ENCODE measurements around the gene LY6G6C. TPM values are rescaled to one million over a fixed set of nuclear protein-coding genes. Genes with fewer than 3 reads are reported as not detected.

Gene LY6G6C
- total and polyA plus RNA-seq, 2 donors (not counting 1 experiment from before 2014, with no cell fraction given) = 0.13 TPM; not detected in 1

DNA sequence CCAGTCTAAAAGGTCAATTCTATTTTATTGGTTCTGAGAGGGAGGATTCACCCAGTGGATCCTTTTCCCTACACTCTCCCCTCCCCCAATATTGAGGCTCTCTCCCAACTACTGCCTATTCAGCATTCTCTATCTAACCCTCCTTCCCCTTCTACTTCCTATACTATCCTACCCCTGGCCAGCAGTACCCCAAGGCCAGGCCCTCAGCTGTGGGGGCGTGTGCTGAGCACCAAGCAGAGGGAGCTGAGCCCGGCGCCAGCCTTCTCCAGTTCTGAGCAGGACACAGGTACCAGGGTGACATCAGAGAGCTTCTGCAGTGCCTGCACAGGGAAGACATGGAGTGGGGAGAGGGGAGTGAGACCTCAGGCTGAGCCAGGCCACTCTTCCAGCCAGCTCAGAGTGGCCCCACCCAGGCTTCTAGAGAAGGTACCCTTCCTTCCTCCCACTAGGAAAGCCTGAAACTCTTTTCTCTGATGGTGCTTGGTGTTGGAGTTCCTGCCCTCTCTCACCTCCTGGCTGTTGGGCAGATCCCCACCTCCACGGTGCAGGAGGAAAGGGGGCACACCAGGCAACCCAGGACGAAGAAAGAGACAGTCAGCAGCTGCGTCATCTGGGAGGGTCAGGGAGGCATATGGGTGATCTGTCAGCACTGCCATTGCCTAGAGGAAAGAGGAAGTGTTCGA lies 5.6 kb upstream of the LY6G6C start:
- ChIA-PET POLR2A (interaction anchor here (0.5 to 2.3 kb wide), 15 partner anchors 10 to 1557 kb away, joined by 3 to 36 read pairs (median 4); partner anchors contain the start of genes ABHD16A, BAG6, CLIC1 and HSPA1B), CTCF (interaction anchor here (0.5 to 6.3 kb wide), 27 partner anchors 11 to 225 kb away, joined by 3 to 90 read pairs (median 4); partner anchors contain the start of genes ABHD16A, APOM, CLIC1 and LY6G5C)
- H3K79me2 ChIP-seq (ENCODE audit: control insufficient read depth, insufficient read depth, low read length) = peaks cover 22% of the 10 kb centered on the region
- TF ChIP-seq, protein P1, sequence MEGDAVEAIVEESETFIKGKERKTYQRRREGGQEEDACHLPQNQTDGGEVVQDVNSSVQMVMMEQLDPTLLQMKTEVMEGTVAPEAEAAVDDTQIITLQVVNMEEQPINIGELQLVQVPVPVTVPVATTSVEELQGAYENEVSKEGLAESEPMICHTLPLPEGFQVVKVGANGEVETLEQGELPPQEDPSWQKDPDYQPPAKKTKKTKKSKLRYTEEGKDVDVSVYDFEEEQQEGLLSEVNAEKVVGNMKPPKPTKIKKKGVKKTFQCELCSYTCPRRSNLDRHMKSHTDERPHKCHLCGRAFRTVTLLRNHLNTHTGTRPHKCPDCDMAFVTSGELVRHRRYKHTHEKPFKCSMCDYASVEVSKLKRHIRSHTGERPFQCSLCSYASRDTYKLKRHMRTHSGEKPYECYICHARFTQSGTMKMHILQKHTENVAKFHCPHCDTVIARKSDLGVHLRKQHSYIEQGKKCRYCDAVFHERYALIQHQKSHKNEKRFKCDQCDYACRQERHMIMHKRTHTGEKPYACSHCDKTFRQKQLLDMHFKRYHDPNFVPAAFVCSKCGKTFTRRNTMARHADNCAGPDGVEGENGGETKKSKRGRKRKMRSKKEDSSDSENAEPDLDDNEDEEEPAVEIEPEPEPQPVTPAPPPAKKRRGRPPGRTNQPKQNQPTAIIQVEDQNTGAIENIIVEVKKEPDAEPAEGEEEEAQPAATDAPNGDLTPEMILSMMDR (IDR thresholded peaks at IDR 0.05) = no peak
- no peak for TF ChIP-seq EZH2 (IDR thresholded peaks at IDR 0.05; ENCODE audit: borderline replicate concordance, insufficient read depth, low read depth, low read length, poor library complexity, severe bottlenecking)
- H3K9me3 Mint-ChIP-seq (ENCODE audit: insufficient read depth) = no peaks in the 10 kb centered on the region
- DNase-seq (peak; percentile 89), ATAC-seq (ENCODE audit: low read depth) (peak; percentile 71)
- peak overlapping the region in 3 of 5 experiments; percentile 16 to 50 (median 27) for H3K4me3 ChIP-seq (ENCODE audit: control extremely low read depth in 1 of 5, extremely low read depth in 1 of 5, insufficient read depth in 1 of 5, low read depth in 2 of 5, low read length in 4 of 5)
- H3K27me3 Mint-ChIP-seq = no peaks in the 10 kb centered on the region
- H3K9me3 ChIP-seq (ENCODE audit: control extremely low read depth in 1 of 3, control insufficient read depth in 2 of 3, insufficient read depth in 1 of 3, low read length in 2 of 3) = no peaks in the 10 kb centered on the region
- peak overlapping the region; percentile 88 for H3K4me2 ChIP-seq (replicated peaks; ENCODE audit: low read depth, low read length, poor library complexity, severe bottlenecking)
- WGBS (ENCODE audit: insufficient coverage) = 92% methylated on average over 3 of the region's 7 CpGs
- H3K9ac ChIP-seq (ENCODE audit: low read length) = peak overlapping the region; percentile 42
- peak overlapping the region; percentile 99 for H3K4me3 Mint-ChIP-seq
- H3K27ac ChIP-seq (ENCODE audit: low read length in 2 of 2) = peak overlapping the region; percentile 78 to 82
- H4K20me1 ChIP-seq (ENCODE audit: control insufficient read depth, insufficient read depth, low read length, poor library complexity, severe bottlenecking) = peaks cover 8% of the 10 kb centered on the region
- intact Hi-C loops (cut with micrococcal nuclease) = loop anchor here (1.0 to 2.0 kb wide), 4 partner anchors 66 to 136 kb away; partner anchors contain the start of genes C6orf47 and NEU1
- peak overlapping the region; percentile 71 for H2AFZ ChIP-seq (ENCODE audit: insufficient read depth, low read depth, low read length, poor library complexity, severe bottlenecking)
- peaks cover 43 to 58% of the 10 kb centered on the region in 2 donors for H3K4me1 ChIP-seq (ENCODE audit: control insufficient read depth in 2 of 2, insufficient read depth in 2 of 2, low read length in 2 of 2)
- H3K27ac Mint-ChIP-seq = peak overlapping the region; percentile 95
- H3K36me3 ChIP-seq (replicated peaks in 1 of 2; ENCODE audit: control extremely low read depth in 1 of 2, control insufficient read depth in 1 of 2, extremely low read depth in 1 of 2, insufficient read depth in 2 of 2, low read length in 1 of 2) = peaks cover 1 to 35% of the 10 kb centered on the region in 2 experiments
- no peaks in the 10 kb centered on the region for H3K27me3 ChIP-seq (replicated peaks in 1 of 4; ENCODE audit: control extremely low read depth in 1 of 4, control insufficient read depth in 3 of 4, insufficient read depth in 4 of 4, low read length in 3 of 4)
- H3K4me1 Mint-ChIP-seq = peaks cover 73% of the 10 kb centered on the region
